GM20431 (cell line): ENCODE data around the gene TMEM50B.
"Not testable (repeated sequence)": the region's sequence is repeated elsewhere in the genome, so short reads cannot be mapped to it uniquely, and the experiment has no call there.

Experiments
- in situ Hi-C: fragments of 300-500 bp; cut with MseI, MboI; formaldehyde crosslinking; loops from one replicate; pipeline ENCODE4 v1.15.0; 2020; ENCODE audit warnings: low sequenced_read_pairs; ENCODE audit not compliant: unreplicated experiment

The TMEM50B gene

DNA sequence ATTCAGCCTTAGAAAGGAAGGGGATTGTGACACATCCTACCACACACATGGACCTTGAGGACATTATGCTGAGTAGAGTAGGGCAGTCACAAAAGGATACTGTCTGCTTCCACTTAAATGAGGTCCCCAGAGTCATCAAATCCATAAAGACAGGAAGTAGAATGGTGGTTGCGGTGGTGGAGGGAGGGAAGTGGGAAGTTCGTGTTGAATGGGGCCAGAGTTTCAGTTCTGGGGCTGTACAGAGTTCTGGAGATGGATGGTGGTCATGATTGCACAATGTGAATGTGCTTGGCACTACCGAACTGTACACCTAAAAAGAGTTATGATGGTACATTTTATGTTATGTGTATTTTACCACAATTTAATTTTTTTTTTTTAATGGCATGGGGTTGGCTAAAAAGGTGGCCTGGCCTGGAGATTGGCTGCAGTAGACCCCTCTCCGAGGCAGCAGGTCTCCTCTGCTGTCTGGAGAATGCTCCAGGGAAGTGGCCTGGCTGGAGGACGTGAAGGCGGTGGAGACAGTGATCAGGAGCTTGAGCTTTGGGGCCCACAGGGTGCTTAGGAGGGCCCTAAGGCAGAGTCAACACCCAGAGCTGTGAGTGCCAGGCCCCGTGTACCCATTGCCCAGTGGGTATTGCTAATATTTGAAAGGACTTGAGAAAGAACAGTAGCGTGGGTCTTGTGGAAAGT is 46.2 kb downstream of the TMEM50B start:
- in situ Hi-C loops = no loop called here

DNA sequence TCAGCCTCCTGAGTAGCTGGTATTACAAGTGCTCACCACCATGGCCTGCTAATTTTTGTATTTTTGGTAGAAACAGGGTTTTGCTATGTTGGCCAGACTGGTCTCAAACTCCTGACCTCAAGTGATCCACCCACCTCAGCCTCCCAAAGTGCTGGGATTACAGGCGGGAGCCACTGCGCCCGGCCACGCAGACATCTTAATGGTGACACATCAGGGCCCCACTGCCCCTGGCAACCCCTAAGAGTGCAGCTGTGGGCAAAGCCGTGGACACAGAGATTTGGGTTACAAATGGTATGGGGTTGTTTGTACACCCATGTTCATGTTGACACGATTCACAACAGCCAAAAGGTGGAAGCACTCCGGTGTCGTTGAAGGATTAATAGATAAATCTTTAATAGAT is 46.8 kb downstream of the TMEM50B start:
- in situ Hi-C loops = no loop called here

DNA sequence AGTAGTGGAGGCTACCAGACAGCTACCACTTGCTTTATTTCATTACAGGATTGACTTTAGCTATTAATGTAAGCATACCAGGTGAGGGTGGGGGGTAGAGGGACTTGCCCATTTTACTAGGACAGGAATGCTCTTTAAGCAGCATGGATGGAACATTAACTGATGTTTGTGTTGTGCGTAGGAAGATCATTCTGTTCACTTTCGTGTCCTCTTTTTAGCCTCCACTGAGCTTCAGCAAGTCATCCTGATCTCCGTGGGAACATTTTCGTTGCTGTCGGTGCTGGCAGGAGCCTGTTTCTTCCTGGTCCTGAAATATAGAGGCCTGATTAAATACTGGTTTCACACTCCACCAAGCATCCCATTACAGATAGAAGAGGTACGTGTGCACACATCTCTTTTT is 47.3 kb downstream of the TMEM50B start:
- in situ Hi-C loops = no loop called here

DNA sequence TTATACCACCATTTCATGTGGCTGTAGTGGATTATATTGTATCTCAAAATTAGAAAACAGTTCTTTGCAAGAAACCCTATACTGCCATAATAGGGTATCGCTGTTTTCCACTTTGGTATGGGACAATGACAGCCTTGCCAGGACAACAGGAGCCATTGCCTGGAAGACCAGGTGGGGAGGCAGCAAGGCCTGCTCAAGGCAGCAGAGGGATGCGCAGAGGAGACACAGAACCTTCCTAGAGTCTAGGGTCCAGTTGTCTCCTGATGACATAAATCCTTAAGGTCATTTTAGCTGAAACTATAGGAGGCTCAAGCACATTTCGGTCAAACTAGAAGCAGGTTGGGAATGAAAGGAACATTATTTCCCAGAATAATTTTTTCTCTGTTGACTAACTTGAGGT is 48.9 kb downstream of the TMEM50B start:
- in situ Hi-C loops = no loop called here

DNA sequence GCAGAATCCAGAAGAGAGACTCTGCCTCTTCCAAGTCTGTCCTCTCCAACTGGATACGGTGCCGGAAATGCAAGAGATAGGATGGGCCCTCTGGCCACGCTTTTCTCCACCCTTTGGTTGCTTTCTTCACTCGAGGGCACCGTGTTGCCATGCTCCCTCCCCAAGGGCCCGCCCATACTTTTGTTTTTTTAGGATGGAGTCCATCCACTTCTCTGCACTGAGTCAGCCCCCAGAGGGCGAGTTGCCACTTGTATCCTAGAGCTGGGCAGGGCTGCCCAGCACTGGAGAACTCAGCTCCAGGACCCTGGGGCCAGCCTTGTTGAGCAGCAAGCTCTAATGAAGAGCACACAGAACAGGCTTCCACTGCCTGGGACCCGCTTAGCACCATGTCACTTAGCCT is 51.1 kb downstream of the TMEM50B start:
- in situ Hi-C loops = no loop called here

DNA sequence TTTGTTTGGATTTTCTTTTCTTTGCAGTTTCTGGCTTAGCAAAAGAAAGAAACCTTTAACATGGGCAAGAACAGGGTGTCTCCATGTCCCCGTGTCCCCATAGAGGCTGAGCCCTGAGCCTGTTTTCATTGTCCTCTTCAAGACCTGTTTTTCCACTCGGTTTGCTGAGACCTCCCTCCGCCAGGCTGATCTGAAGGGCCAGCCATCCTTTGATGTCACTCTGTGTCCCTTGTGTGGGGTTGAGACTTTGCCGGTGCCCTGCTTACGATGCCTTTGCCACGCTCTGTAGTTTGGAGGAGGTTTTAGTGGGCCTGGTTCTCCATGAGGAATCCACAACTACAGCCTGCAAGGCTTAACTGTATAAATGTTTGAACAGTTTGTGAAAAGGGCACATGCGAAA is 52.7 kb downstream of the TMEM50B start:
- in situ Hi-C loops = no loop called here

DNA sequence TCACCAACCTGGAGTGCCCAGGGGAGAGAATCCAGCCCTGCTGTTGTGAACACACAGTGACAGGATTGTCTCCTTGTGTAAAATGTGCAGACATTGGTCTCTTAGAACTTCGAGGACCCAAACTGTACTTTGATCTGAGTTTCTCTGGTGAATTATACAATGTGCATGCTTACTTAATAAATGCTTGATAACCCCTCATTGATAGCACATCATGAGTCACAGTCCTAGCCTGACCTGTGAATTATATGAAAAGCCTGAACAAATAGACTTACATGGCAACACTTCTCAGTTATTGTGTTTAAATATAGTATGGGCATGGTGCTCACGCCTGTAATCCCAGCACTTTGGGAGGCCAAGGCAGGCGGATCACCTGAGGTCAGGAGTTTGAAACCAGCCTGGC is 53.9 kb downstream of the TMEM50B start:
- in situ Hi-C loops = no loop called here

DNA sequence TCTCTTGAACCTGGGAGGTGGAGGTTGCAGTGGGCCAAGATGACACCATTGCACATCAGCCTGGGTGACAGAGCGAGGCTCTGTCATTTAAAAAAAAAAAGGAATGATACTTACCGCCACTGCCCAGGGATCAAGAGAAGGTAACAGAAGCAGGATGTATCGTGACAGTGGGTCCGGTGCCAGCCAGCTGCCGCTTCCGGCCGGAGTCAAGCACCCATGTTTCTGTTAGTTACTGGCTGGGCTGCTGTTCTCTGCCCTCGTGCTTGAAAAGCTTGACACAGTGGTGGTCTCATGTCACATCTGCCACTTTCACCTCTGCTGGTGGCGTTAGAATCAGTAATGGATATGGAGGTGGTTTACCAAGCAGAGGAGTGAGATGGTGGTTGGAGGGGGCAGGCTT is 55.6 kb downstream of the TMEM50B start:
- in situ Hi-C loops = no loop called here

DNA sequence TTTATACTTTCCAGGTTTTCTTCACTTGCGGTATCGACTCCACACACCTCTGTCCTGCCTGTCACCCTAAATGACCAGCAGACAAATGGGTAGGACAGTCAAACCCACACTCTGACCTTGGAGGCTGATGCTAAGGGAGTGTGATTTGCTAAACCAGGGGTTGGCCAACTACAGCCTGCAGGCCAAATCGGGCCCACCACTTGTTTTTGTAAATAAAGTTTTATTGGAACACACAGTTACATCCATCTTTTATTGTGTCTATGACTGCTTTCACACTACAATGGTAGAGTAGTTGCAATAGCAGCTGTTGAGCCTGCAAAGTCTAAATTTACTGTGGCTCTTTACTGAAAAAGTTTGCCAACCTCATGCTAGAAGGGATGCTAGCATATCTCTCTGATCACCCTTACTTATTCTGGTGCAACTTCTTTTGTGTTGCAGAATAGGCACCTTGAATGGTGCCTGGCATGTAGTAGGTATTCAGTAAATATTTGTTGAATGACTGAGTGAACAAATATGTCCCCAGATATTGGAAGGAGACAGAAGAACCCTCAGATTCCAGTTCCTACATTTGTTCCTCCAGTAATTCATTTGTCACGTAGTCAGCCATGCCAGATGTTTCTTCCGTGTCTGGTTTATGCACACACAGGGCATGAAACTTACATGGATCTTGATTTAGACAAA is 57.9 kb downstream of the TMEM50B start:
- in situ Hi-C loops = no loop called here

DNA sequence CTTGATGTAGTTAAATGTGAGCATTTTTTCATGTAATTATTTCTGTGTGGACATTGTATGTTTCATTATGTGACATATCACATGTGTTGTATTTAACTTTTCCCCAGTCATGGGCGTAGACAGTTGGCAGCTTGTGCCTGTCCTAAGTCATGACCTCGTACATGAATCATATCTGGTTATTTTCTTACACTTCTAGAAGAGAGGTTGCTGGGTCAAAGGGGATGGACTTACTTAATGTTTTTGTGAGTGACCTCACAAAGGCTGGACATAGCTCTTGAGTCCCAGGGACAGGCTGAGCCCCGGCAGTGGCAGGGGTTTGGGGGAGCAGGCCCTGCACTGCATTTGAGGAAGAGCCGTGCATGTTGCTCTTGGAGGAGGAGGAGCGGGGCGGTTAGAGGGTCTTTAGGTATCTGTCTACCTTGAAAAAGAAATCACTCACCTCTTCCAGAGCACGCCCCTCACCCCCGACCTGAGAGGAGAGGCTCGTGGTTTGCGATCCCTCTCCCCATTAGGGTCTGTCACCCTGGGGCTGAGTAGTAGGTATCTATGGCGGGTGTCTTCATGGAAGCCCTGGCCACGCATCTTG is 60.1 kb downstream of the TMEM50B start:
- in situ Hi-C loops = no loop called here

DNA sequence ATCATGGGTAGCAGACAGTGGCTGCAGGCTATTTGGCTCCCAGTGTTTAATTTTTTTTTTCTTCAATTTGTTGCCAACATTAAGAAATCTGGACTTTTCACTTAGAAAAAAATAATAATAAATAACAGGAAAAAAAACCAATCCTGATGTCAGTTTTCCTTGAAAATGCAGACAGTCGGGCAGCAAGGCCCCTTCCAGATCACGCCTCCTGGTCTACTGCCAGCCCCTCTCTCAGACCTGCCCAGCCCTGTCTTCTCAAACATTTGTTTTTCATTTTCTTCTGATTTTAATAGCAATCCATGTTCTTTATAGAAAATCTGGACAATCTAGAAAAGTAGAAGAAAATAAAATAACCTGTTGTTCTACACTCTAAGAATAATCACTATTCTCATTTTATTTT is 61.1 kb downstream of the TMEM50B start:
- in situ Hi-C loops = no loop called here

DNA sequence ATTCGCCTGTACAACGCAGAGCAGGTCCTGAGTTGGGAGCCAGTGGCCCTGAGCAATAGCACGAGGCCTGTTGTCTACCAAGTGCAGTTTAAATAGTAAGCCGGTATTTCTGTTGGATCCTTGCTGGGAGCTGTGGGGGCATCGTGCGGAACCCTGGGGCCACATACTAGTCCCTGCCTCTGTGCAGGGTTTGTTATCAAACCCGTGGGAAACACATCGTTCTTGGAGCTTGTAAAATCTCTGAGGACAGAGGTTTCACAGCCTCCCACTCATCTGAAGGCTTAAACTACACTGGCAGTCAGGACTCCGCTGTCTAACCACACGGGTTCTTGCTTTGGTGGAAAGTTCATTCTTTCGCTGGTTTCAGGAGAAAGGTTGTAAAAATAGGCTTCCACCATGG is 64.8 kb downstream of the TMEM50B start:
- in situ Hi-C loops = no loop called here

DNA sequence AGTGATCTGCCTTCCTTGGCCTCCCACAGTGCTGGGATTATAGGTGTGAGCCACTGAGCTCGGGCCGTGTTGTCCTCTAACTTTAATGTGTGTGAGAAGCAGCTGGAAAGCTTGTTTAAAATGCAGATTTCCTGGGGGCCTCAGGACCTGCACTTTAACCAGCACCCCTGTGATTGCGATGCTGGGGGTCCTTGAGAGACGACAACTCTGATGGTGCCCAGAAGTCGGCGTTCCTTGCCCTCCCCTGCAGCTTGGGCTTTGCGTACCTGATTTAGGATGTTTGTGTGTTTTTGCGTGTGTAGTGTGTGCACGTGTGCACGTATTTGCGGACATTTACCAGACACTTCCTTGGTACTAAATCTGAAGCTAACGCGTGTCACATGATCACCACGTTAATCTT is 65.7 kb downstream of the TMEM50B start:
- in situ Hi-C loops = no loop called here

DNA sequence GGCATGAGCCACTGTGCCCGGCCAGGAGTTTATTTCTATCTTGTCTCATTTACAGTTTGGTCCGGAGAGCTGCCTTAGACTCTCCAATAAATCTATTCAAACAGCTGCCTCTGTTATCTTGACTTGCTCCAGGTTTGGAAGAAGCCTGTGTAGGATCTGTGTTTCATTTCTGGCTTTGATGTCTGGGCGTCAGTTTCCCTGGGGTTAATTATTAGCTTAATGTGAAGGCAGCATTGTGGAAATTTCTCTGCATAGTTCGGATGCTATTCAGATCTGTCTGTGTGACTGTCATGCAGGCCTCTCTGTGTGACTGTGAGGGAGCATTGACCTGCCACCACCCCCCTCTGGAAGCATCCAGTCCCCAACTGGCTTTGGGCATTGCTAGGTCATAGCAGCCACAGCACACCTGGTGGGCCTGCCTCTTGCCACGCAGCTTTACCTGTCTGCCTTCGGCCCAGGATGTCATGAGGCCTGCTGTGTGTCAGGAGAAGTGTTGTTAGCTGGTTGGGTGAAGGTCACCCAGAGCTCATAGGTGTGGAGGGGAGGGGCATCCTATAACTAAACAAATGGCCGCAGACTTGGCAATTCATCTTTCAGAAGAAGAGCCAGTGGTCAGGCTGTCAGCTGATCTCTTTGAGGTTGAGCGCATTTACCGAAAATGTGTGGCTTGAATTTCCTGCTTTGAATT is 66.8 kb downstream of the TMEM50B start:
- in situ Hi-C loops = no loop called here

DNA sequence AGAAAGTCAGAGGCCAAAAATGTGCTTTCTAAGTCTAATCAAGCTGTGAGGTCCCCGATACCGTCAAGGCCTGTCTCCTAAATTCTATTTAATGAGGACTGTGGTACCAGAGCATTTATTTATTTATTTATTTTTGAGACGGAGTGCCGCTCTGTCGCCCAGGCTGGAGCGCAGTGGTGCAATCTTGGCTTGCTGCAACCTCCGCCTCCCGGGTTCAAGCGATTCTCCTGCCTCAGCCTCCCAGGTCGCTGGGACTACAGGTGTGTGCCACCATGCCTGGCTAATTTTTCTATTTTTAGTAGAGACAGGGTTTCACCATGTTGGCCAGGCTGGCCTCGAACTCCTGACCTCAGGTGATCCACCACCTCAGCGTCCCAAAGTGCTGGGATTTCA is 67.3 kb downstream of the TMEM50B start:
- in situ Hi-C loops = not testable (repeated sequence)

DNA sequence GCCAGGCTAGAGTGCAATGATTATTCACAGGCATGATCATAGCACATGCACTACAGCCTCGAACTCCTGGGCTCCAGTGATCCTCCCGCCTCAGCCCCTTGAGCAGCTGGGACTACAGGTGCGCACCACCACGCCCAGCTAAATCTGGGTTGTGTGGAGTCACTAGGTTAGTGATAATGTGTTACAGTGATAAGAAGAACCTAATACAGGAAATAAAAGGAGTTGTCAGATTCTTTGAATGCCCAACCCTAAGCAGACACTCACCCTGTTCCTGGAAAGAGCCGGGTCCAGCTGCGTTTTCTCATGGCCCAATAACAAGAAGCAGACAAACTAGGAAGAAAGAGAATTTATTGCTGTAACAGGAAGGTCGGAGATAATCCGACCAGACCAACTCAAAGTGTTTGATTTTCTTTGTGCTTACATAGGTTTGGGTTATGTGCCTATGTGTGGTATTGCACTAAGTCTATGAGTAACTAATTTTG is 67.8 kb downstream of the TMEM50B start:
- in situ Hi-C loops = no loop called here

DNA sequence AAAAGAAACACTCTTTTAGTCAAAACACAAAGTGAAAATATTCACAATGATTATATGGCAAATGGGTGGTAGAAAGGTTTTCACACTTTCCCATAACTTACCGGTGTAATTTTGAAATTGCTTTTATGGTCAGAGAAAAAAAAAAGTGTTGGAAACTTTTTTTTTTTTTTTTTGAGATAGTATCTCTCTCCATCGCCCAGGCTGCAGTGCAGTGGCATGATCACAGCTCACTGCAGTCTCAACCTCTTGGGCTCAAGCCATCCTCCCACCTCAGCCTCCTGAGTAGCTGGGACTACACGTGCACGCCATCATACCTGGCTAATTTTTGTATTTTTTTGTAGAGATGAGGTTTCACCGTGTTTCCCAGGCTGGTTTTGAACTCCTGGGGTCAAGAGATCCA is 73.3 kb downstream of the TMEM50B start:
- in situ Hi-C loops = no loop called here

DNA sequence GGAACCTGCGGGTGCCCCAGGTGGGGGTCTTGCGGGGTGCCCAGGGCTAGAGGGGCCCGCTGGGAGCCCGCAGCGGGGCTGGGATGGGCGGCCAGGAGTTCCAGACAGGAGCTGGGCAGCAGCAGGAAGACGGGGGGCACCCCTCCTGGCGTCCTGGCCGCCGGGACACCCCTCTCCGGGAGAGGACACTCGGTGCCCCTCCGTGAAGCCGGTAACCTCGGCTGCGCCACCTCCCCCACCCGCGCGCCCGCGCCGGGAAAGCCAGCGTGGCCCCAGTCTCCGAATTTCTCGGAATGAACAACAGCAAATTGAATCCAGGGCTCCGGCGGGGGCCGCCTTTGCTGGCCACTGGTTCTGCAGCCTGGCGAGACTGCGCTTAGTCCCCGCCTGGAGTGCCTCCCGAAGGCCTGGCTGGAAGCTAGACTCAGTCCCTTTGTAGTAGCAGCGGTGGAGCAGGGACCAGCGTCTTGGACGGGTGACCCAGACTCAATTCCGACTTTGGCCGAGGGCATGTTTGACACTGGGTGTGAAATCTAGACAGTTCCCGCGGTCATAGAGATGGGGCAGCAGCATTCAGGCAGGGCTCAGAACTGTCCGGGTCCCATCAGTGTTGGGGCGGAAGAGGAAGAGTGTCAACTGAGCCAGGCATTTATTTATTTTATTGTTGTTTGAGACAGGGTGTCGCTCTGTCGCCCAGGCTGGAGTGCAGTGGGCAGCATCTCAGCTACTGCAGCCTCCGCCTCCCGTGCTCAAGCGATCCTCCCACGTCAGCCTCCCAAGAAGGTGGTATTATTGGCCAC is 75.8 kb downstream of the TMEM50B start:
- in situ Hi-C loops = no loop called here

DNA sequence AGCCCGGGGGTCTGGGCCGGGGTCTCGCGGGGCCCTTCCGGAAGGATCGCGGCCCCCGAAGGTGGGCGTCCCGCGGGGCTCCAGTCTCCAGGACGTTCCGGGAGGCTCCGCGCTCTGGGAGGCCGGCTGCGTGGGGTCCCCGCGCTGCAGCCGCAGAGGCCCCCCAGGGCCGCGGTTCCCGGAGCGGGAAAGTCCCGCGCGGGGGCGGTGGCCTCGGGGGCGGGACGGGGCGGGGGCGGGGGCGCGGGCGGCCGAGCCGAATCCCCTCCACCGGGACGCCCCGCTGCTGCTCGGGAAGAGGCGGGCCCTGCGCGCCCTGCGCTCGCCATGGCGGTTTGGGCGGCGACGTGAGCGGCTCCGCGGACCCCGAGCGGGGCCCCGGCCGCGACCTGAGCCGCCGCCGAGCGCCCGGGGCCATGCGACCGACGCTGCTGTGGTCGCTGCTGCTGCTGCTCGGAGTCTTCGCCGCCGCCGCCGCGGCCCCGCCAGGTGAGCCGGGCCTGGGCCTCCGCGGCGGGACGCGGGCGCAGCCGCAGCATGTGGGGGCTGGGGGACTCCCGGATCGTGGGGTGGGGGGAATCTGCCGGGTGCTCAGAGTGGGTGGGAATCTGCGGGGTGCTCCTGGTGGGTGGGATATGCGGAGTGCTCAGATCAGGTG is 76.5 kb downstream of the TMEM50B start, which contains the start of gene IFNGR2:
IFNGR2 (plus strand) TSS at position 286 of the 658 bp plus-strand sequence; CDS start at position 417, 131 bp downstream.
- in situ Hi-C loops = no loop called here
